Daoy (cell line): ENCODE measurements around the gene CCL22. TPM values are rescaled to one million over a fixed set of nuclear protein-coding genes. Genes with fewer than 3 reads are reported as not detected.
A peak's percentile ranks its signal among the peaks of the same experiment; 100 is the strongest.
"Not testable (repeated sequence)": the region's sequence is repeated elsewhere in the genome, so short reads cannot be mapped to it uniquely, and the experiment has no call there.

Experiments used
- DNase-seq: peaks from one replicate; pipeline ENCODE4 v3.0.0-alpha.2; 2015; ENCODE audit warnings: low read depth
- total RNA-seq: library from RNA; depleted of rRNA; stranded (reverse); fragments of >200 nt; shearing (Covaris generic); gene quantifications from 2 replicates; pipeline ENCODE4 v1.2.3, GENCODE V29; 2014; rRNA removed

The CCL22 gene, protein sequence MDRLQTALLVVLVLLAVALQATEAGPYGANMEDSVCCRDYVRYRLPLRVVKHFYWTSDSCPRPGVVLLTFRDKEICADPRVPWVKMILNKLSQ
- not detected in 2 replicates for total RNA-seq

DNA sequence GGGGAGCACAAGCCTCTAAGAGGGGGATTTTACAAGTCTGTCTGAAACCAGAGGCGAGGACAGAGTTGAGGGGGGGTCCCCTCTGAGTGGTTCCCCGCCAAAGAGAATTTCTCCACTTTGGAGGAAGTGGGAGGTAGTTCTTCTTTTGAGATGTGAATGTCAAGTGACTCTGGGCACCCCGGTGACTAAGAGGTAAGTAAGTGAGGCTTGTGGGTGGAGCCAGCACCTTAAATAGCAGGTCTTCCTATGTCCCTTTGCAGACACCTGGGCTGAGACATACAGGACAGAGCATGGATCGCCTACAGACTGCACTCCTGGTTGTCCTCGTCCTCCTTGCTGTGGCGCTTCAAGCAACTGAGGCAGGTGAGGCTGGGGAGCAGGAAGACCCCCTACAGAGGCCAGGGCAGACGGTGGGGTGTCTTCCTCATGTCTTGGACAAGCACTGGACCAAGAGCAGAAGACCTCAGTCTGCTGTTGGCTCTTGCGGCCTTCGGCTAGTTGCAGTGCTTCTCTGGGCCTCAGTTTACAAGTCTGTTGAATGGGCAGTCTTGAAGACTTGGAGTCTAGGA, at the start of gene CCL22:
Gene CCL22, plus strand, starts transcription at position 257 of the 569 bp plus-strand sequence. Its CDS starts 34 bp downstream, at position 291.
- no peak for DNase-seq

DNA sequence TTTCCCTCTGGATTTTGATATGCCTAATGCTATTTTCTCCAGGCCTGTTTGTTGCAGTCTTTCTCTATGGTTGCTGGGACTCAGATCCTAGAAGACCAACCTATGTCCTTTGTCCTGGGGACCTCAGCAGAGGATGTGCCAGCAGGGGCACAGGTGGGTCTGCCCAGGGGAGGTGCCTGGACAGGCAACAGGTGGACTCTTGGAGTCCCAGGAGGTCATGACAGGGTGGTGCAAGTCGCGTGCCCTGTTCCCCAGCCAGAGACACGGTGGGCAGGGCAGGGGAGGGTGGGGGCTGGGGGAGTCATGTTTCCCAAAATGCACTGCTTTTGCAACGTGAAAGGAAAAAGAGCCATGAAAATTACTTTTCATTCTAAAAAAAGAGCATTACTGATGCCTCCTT, 47.8 kb upstream of the CCL22 start:
- DNase-seq = no peak

DNA sequence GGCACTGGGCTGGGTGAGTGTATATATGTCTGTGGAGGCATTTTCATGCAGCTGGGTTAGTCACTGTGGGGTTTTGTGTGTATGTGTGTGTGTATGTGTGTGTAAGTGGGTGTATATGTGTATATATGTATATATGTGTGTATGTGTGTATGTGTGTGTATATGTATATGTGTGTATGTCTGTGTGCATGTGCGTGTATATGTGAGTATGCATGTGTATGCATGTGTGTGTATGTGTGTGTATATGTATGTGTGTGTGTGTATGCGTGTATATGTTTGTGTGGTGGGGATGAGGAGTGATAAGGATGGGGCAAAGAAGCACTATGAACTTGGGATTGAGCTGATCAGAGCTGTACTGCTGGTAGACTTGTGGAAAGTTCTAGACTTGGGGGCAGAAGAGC, 45.1 kb upstream of the CCL22 start:
- DNase-seq = no peak

DNA sequence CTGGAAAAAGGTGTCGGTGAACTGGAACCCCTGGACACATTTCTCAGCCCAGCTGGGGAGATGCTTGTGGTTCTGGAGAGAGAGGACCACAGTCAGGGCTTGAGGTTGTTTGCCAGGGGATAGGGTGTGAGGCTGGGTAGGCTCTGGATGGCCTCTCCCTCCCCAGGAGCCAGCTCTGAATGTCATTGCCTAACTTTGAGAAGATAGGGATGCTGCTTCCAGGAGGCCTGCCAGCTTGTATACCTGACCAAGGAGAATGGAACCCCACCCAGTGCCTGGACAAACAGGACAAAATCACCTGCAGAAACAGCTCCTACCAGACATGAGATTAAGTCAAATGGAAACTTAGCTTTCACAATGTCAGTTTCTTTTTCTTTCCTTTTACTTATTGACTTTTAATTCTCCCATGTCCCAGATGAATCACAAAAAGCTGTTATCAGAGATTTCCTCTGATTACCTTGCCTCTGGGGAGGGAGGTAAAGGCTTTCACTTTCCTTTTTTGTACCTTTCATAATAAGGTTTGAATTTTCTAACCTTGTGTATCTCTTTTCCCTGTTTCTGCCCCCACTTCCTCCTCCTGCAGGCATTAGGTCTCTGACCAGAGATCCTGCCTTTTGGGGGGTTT, 44.3 kb upstream of the CCL22 start:
- DNase-seq = no peak

DNA sequence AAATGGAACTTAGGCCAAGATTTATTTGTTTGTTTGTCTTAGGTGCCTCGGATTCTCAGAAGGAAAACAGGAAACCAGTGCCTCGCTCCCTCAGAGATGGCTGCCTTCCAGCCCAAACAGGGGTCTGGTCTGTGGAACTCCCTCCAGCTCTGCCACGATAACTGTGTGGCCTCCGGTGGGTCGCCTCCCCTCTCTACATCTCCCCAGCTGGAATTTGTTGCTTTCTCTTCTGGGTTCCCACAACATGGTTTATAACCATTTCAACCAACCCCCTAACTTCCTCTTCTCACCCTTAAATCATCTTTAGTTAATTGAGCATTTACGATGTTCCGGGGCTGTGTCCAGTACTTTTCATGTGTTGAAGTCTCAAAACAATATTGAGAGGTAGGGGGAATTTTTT, 43.2 kb upstream of the CCL22 start:
- no peak for DNase-seq

DNA sequence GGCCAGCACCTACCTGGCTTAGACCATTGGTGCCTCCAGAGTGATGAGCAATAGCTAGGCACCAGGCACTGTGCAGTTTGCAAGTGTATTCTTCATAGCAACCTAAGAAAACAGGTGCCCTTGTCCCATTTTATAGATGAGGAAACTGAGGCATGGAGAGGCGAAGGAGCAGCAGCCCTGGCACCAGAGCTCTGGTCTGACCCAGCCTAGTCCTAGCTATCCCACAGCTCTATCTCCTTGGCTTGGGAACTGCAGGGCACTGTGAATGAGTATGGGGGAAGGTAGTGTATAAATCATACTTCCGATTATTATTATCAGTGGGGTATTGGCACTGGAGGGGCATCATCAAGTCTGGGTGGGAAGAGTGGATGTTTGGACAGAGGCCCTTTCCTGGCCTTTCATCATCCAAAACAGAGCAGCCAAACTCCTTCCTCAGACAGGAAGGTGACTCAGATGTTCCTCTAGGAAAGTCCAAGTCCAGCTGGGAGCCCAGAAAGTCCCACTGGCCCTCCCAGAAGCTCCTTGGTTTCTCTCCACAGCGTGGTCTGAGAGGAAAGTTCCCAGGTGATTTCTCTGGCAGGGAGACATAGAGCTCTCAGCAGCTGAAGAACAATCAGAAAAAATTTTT, 42.1 kb upstream of the CCL22 start:
- peak; percentile 72 for DNase-seq

DNA sequence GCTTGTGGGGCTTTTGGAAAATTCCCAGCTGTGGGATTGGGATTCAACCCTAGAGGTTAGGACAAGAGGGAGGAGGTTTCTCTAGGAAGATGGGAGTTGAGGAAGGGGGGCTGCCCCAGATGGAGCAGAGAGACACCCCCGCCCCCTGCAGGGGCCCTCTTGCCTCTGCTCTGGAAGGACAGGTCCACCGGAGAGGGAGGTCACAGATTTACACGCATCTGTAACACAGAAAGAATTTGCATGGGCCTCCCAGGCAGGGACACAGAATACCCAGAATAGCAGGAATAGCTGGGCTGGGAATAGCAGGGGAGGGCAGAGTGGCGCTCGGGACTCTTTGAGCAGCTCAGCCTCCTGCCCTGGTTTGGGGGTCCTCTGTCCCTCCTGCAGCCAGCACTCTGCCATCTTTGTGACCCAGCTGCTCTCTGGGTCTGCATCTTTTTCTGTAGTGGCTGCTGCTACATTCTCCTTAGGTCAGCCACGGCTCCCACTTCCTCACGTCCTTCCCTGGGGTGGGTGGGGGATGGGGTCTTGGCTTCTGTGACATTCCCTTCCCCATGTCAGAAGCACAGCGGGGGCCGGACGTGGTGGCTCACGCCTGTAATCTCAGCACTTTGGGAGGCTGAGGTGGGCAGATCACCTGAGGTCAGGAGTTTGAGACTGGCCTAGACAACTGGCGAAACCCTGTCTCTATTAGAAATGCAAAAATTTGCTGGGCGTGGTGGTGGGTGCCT, 40.2 kb upstream of the CCL22 start:
- no peak for DNase-seq

DNA sequence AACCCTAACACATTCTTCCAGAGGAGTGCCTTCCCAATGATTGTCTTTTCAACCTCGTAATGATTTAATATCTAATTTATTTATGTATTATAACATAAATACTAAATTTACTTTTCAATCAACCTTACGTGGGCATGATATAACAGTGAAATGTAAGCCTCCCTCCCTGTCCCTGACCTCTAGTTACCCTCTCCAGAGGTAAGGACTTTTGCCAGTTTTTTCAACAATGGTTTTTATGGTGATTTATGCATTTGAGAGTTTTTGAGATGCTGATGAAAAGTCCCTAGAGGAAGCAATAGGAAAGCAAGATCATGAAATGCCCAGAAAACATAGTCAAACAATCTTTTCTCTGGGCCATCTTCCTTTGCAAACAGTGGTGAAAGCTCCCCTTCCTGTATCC, 38.9 kb upstream of the CCL22 start:
- no peak for DNase-seq

DNA sequence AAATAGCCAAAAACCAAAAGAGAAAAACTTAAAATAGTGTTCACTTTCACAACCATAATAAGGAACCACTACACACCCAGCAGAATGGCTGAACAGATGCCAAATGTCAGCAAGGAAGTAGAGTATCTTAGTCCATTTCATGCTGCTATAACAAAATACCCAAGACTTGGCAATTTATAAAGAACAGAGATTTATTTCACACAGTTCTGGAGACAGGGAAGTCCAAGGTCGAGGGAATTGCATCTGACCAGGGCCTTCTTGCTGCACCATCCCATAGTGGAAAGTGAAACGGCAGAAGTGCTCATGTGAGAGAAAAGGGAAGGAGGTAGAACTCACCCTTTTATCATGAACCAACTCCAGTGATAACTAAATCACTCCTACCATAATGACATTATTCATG, 33.8 kb upstream of the CCL22 start:
- DNase-seq = no peak

DNA sequence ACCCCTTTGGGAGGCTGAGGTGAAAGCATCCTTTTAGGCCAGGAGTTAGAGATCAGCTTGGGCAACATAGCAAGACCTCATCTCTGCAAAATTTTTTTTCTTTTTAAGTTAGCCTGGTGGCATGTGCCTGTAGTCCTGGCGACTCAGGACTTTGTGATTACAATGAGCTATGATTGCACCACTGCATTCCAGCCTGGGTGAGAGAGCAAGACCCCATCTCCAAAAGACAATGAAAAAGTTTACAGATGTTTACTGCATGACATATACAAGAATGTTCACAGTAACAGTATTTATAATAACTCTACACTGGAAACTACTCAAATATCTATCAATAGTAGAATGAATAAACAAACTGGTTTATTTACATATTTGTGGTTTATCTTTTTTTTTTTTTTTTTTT, 33.1 kb upstream of the CCL22 start:
- no peak for DNase-seq

DNA sequence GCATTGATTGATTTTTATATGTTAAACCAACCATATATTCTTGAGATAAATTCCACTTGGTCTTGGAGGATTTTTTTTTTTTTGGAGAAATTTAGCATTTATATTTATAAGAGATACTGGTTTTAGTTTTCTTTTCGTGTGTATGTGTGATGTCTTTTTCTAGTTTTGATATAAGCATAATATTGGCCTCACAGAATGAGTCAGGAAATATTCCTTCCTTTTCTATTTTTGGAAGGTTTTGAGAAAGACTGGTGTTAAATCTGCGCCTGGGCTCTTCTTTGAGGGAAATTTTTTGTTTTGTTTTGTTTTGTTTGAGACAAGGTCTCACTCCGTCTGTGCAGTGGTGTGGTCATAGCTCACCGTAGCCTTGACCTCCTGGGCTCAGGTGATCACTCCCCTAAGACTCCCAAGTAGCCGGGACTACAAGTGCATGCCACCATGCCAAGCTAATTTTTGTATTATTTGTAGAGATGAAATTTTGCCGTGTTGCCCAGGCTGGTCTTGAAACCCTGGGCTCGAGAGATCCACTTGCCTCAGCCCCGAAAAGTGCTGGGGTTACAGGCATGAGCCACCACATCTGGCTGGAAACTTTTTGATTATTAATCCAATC, 28.8 kb upstream of the CCL22 start:
- DNase-seq = no peak

DNA sequence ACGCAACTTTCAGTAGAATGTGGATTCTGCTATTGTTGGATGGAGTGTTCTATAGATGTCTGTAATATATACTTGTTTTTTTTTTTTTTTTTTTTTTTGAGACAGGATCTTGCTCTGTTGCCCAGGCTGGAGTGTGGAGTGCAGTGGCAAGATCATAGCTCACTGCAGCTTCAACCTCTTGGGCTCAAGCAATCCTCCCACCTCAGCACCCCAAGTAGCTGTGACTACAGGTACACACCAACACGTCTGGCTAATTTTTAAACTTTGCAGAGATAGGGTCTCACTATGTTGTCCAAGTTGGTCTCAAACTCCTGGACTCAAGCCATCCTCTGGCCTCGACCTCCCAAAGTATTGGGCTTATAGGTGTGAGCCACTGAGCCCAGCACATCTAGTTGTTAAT, 27.2 kb upstream of the CCL22 start:
- DNase-seq = no peak

DNA sequence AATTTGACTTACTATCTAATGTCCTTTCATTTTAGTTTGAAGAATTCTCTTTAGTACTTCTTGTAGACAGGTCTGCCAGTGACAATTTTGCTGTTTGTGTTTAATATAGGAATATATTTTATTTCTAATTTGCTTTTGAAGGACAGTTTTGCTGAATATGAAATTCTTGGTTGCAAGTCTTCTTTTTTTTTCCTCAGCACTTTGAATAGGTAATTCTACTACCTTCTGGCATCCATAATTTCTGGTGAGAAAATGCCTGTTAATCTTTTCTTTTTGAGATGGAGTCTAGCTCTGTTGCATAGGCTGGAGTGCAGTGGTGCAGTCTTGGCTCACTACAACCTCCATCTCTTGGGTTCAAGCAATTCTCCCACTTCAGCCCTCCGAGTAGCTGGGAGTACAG, 25.2 kb upstream of the CCL22 start:
- DNase-seq = no peak

DNA sequence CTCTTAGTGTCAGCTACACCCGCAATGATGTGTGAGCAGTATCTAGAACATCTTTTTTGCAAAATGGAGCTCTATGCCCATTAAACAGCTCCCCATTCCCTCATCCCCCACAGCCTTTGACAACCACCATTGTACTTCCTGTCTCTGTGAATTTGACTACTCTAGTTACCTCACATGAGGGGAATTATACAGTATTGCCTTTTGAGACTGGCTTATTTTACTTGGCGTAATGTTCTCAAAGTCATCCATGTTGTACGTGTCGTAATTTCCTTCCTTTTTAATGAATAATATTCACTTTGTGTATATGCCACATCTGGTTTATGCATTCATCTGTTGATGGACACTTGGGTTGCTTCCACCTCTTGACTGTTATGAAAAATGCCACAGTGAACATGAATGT, 23.2 kb upstream of the CCL22 start:
- DNase-seq = no peak

DNA sequence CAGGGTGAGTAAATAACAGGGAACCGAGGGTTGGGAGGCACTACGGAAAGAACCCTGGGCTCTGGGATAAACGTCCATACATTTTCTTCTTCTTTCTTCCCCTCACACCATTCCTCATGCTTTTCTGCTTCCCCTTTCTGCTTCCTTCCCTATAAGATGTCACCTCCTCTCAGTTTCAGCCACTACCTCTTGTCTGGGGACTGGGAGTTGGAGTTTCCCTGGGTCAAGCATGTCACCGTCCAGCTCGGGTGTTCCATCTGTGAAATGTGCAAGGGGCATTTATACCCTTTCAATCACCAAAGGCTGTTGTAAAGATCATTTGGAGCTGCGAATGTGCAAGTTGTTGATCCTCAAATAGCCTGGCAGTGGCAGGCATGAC, 17.5 kb upstream of the CCL22 start:
- no peak for DNase-seq

DNA sequence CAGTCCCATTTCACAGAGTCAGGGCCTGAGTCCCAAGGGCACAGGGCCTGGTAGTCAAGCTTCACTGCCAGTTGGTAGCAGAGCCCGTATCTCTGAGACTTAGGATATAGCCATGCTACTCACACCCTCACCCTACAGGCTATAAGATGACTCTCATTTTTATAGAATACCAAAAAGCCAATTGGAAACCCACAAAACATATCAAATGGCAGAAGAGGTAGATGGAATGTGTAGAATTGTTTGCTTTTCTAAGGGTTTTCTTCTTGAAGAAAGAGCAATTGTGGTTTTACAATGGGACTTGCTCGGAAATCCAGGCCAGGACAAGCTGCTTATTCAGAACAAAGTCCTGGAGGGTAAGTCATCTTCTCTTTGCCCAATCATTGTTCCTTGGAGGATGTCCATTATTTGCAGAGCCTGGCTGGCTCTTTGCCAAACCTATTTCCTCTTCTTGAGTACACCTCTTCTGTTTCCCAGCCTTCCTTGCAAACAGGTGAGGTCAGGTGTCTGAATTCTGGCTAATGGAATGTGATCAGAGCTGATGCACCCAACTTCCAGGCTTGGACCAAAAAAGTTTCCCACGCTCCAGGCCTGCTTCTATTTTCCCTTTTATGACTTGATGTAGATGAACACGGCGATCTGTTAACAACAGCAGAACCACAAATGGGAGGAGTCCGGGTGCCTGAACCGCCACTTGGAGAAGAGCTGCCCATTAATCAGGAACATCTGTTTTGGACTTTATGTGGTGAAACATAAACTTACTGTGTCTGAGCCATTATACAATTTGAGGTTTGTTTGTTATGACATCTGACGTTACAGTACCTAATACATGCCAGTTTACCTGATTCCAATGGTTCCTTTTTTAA, 16.9 kb upstream of the CCL22 start:
- peak; percentile 87 for DNase-seq

DNA sequence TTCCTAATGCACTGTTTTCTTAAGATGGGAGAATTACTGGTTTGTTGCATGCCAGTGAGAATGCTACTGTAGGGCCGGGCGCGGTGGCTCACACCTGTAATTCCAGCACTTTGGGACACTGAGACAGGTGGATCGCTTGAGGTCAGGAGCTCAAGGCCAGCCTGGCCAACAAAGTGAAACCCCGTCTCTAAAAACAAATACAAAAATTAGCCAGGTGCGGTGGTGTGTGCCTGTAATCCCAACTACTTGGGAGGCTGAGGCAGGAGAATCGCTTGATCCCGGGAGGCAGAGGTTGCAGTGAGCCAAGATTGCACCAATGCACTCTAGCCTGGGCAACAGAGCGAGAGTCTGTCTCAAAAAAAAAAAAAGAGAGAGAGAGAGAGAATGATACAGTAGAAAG, 16.0 kb upstream of the CCL22 start:
- DNase-seq = not testable (repeated sequence)

DNA sequence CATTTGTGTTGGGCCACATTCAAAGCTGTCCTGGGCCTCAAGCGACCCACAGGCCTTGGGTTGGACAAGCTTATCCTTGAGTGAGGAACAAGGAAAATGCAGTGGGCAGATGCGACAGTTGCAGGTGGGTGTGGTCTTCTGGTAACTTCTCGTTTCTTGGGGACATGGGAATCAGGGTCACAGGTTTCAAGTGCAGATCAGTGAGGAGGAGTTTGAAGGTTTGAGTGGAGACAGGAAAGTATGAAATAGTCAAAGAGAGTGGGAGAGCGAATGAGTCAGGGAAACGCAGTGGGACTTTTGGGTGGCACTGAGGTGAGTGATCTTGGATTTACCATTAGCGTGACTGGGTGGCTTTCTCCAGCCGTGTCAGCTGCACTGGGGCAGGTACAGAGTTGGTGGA, 15.4 kb upstream of the CCL22 start:
- DNase-seq = no peak

DNA sequence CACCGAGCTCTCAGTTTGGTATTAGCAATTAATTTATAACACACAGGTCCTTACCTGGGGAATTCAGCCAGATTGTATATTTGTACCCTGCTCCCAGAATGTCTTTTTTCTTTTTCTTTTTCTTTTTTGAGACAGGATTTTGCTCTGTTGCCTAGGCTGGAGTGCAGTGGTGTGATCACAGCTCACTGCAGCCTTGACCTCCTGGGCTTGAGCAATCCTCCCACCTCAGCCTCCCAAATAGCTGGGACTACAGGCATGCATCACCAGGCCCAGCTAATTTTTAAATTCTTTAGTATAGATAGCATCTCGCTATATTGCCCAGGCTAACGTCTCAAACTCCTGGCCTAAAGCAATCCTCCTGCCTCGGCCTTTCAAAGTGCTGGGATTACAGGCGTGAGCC, 14.5 kb upstream of the CCL22 start:
- DNase-seq = not testable (repeated sequence)

DNA sequence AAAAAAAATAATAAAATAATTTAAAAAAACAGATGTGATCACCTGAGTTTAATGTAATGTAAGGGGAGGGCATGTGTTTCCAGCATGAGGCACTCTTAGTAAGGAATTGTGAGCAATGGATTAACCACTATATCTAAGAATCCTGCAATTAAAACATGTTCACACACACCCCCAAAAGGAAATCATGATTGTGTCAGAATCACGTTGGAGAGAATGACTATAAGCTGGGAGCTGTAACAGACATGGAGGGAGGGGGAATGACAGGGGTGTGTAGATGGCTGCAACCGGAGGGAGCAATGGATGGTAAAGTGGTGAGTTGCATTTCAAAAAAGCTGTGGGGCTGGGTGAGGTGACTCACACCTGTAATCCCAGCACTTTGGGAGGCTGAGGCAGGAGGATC, 13.6 kb upstream of the CCL22 start:
- no peak for DNase-seq

DNA sequence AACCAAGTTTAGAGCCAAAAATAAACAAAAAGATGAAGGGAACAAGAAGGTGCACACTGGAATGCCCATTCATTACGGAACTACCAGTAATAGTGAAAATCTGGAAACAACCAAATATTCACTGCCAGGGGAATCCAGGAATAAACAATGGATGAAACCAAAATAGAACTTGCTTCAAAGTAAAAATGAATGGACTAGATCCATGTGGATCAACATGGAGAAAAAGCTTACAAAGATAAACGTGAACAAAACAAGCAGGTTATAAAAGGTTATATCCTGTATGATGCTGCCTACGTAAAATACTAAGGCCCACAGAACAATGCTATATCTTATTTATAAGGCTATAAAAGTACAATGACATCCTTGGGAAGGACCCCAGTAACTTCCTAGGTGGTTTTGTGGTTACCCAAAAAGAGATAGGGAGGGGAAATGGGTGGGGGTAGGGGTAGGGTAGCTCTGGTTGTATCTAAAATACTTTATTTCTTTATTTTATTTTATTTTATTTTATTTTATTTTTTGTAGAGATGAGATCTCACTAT, 12.8 kb upstream of the CCL22 start:
- no peak for DNase-seq
